GM19238 (cell line): ENCODE measurements around the gene ARHGDIB.

ENCODE experiments used
- DNase-seq: peaks from one replicate; pipeline ENCODE4 v3.0.0; 2011; ENCODE audit warnings: low spot score; ENCODE audit not compliant: insufficient read length

The ARHGDIB gene

GRCh38 chr12:14984036-14984435 is 22.6 kb upstream of the ARHGDIB start:
- no peak for DNase-seq

DNA sequence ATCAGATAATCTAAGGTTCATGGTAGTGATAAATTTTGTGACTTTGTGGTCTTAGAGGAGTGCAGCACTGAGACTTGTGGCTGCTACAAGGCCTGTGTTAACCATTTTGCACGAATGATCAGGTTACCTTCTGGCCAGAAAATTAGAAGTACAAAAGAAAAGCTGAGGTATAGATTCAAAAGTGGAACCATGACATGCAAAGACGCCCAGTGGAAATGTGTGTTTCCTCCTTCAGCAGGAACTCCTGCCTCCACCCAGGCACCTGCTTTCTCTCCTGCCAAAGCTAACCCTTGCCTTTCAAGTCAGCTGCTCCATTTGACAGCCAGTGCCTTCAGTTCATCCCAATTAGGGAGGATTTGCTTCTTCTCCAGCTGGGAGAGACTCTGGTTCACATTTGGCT is 21.6 kb upstream of the ARHGDIB start:
- no peak for DNase-seq

DNA sequence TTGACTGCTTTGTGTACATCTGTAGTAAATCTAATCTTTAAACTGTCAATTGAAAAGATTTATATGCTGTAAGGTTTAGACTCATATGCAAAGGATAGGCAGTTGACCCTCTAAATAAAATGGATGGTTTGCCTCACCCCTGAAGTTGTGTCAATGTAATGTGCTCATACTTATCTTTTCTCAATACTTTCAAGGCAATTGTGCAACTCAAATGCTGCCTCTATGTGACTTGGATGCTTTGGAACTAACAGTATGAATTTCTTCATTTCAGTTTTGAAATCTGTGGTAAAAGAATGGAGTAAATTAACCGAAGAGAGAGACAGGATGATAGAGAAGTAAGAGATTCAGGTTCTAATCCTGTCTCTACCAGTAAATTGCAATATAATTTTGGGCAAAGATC is 21.2 kb upstream of the ARHGDIB start:
- no peak for DNase-seq

GRCh38 chr12:14981049-14981448 is 19.6 kb upstream of the ARHGDIB start:
- DNase-seq = no peak

DNA sequence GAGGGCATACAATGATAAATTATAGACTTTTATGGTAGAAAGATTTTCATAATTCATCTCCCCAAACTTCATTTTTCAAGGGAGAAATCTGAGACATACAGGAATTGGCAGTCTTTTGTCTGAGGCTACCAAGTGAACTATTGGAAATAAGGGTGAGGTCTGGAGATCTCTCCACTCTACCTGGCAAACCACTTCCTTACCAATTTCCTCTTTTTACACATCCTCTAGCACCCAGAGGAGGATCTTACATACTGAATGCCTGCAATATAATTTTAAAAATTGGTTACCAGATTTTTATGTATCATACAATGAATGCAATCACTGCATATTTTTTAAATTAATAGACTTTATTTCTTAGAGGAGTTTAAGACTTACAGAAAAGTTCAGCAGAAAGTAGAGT is 18.1 kb upstream of the ARHGDIB start:
- no peak for DNase-seq

DNA sequence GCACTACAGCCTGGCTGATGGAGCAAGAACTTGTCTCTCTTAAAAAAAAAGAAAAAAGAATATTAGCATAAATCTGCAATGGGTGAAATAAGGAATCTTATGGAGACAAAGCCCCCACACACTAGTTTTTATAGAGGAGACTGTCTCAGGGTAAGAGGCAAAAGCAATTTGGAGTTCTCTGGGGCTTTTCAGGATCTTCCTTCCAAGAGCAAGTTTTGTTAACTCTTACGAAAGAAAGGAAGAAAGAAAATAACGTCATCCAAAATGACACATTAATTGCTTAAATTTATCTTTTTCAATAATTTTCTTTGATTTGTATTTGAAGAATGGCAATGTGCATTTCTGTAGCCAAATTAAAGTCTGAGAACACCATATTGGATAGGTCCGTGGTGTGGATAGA is 15.3 kb upstream of the ARHGDIB start:
- DNase-seq = no peak

- DNase-seq = no peak
These were observed 14.1 kb upstream of the ARHGDIB start for GRCh38 chr12:14975457-14975856.

DNA sequence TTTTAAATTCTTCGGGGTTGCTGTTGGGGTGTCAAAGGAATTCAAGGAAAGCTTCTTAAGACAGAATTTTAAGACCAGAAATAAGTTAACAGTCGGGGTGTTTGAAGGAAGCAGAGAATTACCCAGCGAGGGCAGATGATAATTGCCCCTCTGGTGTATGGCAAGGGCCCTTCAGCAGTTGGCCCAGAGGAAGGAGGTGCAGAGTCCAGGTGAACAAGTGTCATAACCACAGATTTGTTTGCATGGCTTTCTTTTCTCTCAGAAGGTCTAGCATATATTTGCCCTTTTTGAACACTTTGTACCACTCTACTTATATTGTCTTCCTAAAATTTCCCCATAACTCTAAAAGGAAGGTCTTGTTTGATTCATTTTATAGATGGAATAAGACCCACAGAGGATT is 13.2 kb upstream of the ARHGDIB start:
- no peak for DNase-seq

DNA sequence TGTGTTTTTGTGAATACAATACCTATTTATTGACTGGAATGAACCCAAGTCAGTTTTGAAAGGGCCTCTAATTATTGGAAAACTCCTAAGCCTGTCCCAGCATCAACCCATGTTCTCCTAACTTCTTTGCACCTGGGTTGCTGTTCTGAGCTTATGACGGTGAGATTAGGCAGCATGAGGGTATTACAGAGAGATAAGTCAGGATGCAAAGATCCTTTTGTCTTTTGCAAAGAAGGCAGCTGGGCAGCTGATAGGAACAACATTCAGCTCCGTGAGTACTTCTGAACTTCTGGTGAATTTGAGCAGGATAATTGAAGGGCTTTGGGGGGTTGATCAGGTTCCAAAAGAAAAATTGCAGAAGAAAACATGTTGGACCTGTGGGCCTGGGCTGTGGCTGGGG is 11.4 kb upstream of the ARHGDIB start, which contains the start of gene PDE6H:
Gene PDE6H (plus strand): TSS at position 227 of the 400 bp plus-strand sequence. CDS start 4,971 bp downstream, outside the sequence.
- DNase-seq = no peak

- DNase-seq = no peak
These were observed 9.1 kb upstream of the ARHGDIB start for GRCh38 chr12:14970473-14970872.

DNA sequence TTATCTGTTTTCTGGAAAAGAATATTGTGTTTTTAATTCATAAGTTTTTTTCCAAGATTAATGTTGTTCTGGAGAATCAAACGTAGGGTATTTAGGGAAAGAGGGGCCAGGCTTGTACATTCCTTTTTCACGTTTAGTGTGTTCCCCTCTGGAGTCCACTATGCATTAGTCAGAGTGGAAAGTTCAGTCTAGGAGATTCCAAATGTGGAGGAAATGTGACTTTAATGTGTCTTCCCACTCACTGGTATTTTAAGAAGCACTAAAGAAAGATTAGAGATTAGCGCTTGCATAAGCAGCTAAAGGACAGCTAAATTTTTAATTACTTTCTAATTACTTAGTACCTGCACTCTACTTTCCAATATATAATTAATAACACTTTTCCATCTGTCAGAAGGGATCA is 7.1 kb upstream of the ARHGDIB start:
- no peak for DNase-seq

GRCh38 chr12:14965221-14965620 is 3.8 kb upstream of the ARHGDIB start:
- no peak for DNase-seq

DNA sequence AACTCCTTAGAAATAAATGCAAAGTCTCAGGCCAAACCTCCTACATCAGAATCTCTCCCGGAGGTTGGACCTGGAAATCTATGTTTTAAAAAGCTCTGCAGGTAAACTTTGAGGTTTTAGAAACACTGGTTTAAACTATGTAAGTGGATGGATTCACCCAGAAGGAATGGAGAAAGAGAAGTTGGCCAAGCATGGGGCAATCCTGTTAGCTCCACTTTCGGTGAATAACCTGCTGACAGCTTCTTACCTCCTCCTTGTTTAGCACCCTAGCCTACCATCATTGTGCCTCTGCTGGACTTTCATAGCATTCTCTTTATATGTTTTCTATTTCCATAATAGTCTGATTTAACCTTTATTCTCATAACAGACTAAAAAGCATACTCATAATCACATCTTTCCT is 3.0 kb upstream of the ARHGDIB start:
- no peak for DNase-seq

- no peak for DNase-seq
These were observed 2.1 kb upstream of the ARHGDIB start for GRCh38 chr12:14963520-14963919.

DNA sequence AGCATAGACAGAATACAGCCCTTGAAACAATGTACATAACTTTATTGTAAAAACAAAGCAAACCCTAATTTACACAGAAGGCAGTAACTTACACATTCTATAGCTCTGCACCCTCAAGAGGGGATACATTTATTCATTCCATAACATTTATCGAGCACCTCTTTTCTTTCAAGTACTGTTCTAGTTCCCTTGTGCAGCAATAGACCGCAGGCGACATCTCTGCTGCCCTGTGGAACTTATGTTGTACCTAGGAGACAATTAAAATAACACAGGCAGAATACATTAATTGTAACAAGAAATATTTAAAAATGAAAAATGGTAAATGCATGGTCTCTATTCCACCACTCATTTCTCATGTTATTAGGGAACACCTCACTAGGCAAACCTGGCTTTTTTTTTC is 1.4 kb upstream of the ARHGDIB start:
- DNase-seq = no peak

DNA sequence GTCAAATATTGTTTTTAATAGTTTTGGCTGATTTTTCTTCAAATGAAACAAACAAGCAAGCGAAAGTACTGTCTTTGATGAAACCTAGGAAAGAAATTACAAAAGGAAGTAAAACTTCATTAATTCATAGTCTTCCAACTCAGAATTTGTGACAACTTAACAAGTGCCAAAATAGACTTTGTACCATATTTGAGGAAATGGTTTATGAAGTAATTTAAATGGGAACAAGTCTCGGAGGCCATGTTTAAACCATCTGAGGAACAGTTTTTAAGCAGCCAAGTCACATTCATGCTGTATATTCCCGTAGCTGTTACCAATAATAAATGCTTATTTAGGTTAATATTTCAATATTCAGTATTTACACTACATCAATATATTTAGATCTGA is 745 bp upstream of the ARHGDIB start:
- DNase-seq = no peak

DNA sequence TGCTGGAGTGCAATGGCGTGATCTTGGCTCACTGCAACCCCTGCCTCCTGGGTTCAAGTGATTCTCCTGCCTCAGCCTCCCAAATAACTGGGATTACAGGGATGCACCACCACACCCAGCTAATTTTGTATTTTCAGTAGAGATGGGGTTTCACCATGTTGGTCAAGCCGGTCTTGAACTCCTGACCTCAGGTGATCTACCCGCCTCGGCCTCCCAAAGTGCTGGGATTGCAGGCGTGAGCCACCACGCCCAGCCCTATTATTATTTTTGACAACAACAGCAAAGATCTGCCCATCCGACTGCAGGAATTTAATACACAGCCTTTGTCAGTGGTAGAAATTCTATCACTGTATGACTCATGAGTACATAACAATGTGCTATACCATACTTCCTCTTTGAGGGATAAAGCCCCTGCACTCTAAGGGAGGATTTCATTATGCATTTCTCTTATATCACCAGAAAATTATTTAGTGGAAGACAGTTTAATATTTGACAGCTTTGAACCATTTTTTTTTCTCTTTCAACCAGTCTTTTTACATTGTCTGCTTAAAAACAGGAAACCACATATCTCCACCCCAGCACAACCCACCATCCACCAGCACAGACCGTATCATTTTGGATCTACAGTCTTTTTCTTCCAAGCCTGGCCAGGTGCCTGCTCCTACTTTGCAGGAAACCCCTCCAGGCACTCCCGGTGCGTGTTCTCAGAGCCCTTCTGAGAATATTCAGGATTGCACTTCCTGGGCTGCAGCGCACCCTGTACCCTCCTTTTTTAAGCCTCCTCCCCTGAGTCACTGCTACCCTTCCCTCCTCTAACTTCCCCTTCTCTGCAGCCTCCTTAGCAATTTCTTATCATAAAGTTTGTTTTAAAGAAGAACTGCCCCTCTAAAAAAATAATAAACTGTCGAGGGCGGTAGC is 594 bp downstream of the ARHGDIB start:
- DNase-seq = no peak

- DNase-seq = no peak
These were observed 1.4 kb downstream of the ARHGDIB start for GRCh38 chr12:14959916-14960496.

DNA sequence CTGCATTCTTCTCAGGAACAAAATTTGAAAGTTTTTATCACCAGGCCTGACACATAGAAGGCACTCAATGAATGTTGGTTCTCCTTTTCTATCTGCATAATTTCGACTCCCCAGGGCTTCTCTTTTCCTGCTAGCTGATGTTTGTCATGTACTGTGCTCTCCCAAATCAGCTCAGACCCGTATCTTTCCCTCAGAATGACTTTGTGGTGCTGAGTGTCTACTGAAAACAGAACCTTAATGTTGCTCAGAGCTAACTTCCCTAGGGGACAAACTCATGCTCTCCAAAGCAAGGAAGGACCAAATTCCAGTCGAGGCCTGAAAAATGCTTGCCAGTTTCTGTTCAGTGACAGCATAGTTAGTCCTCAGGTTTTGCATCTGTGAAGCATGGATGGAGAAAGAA is 1.9 kb downstream of the ARHGDIB start:
- DNase-seq = no peak

DNA sequence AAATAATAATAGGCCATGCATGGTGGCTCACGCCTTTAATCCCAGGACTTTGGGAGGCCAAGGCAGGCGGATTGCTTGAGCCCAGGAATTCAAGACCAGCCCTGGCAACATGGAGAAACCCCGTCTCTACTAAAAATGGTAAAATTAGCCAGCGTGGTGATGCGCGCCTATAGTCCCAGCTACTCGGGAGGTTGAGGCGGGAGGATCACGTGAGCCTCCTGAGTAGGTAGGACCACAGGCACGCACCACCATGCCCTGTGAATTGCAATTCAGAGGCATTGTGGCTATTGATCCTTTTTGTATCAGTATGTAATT is 2.3 kb downstream of the ARHGDIB start:
- DNase-seq = no peak

DNA sequence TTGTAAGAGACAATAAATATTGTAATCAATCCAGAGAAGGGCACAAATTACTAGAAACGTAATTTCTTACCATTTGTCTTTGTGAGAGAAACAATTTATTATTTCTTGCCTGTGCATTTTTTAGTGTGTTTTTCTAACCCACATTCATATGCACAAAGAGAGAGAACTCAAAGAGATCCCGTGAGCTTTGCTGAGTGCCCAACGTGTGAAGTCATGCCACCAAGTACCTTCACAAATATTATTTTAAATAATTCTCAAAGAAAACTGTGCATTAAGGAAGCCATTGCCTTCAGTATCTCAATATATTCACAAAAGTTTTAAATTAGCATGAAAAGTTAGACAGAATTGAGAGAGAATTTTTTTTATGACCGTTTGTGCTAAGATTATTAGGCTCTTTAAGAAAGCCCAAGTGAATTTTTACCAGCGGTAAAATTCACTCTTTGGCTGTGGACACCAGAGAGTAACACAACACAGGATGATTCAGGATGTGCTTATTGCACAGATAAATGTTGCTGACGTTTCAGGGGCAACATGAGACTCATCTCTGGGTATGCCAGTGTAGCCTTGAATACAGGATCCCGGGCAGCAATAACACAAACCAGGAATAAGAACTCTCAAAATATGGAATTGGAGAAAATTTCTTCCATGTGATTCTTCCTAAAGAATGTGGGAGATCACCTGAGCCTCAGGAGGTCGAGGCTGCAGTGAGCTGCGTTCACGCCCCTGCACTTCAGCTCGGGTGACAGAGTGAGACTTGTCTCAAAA is 2.9 kb downstream of the ARHGDIB start:
- DNase-seq = no peak

- no peak for DNase-seq
These were observed 3.7 kb downstream of the ARHGDIB start for GRCh38 chr12:14957551-14958168.
